Mesodermal cell (in vitro differentiated cells): ENCODE results near the gene ZNF608.

Experiments used
- H3K27ac ChIP-seq: 2 replicates; pipeline ENCODE4 v1.7.0; 2013; ENCODE audit warnings: mild to moderate bottlenecking, low read depth, low read length, moderate library complexity; ENCODE audit not compliant: severe bottlenecking
- H3K36me3 ChIP-seq: 2 replicates; pipeline ENCODE4 v1.7.1; 2013; ENCODE audit warnings: mild to moderate bottlenecking, low read length, moderate library complexity; ENCODE audit not compliant: control insufficient read depth, insufficient read depth
- H3K4me1 ChIP-seq: one replicate; pipeline ENCODE4 v1.7.1; 2013; ENCODE audit warnings: mild to moderate bottlenecking, low read length; ENCODE audit not compliant: insufficient read depth, control insufficient read depth, poor library complexity, severe bottlenecking
- H3K4me3 ChIP-seq: 2 replicates; pipeline ENCODE4 v1.7.0; 2013; ENCODE audit warnings: low read length, control low read depth, mild to moderate bottlenecking; ENCODE audit not compliant: insufficient read depth, poor library complexity, severe bottlenecking; ENCODE audit errors: extremely low read depth
- H3K9me3 ChIP-seq: 2 replicates; pipeline ENCODE4 v1.7.1; 2013; ENCODE audit warnings: mild to moderate bottlenecking, low read length, moderate library complexity; ENCODE audit not compliant: control insufficient read depth
- WGBS, 2 experiments: methylation state at CpG; one replicate each; pipeline ENCODE4 v1.1.5; 2013; ENCODE audit warnings: missing lambda C conversion rate in 2 of 2; ENCODE audit not compliant: insufficient coverage in 2 of 2; 5-methylcytosine and 5-hydroxymethylcytosine counted together

ZNF608 gene

DNA sequence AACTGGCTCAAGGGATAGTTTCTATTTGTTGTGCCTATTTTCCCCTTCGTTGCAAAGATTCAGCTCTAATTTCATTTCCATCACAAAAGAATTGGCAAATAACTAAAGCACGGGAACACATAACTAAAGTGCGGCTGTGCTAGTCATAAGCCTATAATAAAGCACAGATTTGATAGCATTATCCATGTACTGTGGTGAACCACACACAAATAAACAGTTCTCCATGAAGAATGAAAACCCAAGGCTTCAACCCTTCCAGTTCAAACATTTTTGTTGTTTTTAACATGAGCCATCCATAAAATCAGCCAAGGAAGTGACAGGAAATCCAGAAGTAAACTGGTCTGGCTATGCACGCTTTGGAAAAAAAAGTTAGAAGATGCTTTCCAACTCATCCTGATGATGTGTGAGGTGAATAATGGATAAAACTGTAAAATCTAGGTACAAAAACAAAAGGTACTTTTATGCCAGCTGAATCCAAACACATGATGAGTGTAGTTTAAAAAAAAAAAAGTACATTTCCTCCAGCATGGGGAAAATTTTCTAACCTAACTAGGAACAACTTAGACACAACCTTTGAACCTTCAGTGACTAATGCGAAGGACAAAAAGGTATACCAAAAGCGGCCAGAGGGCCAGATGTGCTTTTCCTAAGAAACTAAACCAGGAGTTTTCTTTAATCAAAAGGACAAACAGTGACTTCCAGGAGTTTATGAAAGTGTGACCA is 10.2 kb downstream of the ZNF608 start:
- Histone ChIP-seq H3K36me3 (peaks cover 6% of the 10 kb centered on the region), H3K27ac (peak overlapping the region; percentile 67), H3K4me3 (no peak overlapping the region), H3K4me1 (peaks cover 66% of the 10 kb centered on the region), H3K9me3 (peaks cover 4% of the 10 kb centered on the region)
- 68 to 71% methylated on average over 4 to 5 of the region's 6 CpGs for WGBS, 2 experiments

DNA sequence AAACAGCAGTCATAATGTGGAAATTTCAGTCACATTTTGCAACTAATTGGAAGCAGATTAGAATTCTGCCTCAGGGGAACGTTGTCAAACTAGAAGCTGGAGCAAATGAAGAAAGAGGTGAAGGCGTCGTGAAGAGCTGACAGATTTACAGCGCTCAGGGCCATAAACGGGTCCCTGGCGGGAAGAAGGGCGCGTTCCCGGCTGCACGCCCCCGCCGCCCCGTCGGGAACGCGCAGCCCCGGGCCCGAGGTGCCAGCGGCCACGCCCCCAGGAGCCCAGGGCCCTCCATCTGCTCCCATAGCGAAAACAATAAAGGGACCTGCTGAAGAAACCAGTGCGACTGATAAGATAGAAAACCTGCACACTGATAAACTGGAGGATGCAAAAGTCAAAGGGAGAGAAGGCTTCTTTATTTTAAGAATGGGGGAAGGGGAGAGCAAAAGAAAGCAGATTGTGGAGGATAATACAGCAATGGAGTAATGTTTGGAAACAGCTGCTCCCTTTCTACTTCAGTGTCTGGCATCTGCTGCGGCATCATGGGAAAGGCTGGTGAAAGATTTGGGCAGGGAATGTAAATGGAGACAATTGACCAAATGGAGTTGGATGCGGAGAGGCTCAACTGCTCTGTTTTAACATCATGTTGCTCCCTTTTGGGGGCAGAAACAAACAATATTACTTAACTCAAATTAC is 11.1 kb downstream of the ZNF608 start:
- Histone ChIP-seq H3K4me3 (no peak overlapping the region), H3K36me3 (no peaks in the 10 kb centered on the region), H3K27ac (peak overlapping the region; percentile 67), H3K9me3 (no peaks in the 10 kb centered on the region), H3K4me1 (peaks cover 72% of the 10 kb centered on the region)
- 4 to 6% methylated on average over 21 to 22 of the region's 24 CpGs for WGBS, 2 experiments

DNA sequence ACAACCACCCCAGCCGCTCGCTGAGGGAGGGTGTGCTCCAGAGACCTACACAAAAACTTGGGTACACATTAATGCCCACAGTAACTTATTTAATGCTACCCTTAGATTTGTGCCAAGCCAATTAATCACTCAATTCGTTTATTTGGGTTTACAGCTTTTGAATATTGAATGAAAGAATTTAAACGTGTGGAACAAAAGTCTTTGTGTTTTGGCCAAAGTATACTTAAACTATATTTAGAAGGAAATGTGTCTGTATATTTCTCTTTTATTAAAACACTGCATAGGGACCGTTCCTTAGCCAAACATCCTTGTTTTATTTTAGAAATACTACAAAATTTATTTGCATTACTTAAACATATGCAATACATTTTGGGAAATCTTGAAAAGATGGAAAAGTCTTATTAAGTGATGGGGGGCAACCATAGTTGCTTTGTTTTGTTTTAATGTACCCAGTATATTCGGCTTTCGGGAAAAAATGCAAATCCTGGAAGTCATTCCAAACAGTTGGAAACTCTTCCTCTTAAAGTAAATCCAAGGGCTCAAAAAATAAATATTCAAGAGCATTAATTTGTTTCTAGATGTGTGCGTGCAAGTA is 11.8 kb downstream of the ZNF608 start:
- WGBS, 2 experiments = 76 to 91% methylated on average over 3 to 5 of the region's 8 CpGs
- Histone ChIP-seq H3K9me3 (no peaks in the 10 kb centered on the region), H3K4me1 (peaks cover 72% of the 10 kb centered on the region), H3K36me3 (no peaks in the 10 kb centered on the region), H3K4me3 (no peak overlapping the region), H3K27ac (peak overlapping the region; percentile 67)

DNA sequence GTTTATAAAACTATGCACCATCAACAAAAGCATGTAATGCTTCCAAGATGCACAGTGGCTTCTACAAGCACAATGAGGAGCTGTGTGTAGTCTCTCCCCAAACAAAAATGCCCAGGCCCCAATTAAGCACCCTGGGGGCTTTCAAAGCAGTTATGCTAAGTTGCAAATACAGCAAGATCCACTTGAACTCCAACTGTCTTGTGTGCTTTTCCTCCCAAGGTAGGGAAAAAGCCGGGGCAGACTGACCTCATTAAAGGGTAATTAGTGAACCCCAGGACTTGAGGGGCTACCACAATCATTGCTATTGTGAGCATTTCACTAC is 13.1 kb downstream of the ZNF608 start:
- H3K4me3 ChIP-seq = no peak overlapping the region
- WGBS, 2 experiments = no CpG with 5 or more reads among the region's 1 CpG

DNA sequence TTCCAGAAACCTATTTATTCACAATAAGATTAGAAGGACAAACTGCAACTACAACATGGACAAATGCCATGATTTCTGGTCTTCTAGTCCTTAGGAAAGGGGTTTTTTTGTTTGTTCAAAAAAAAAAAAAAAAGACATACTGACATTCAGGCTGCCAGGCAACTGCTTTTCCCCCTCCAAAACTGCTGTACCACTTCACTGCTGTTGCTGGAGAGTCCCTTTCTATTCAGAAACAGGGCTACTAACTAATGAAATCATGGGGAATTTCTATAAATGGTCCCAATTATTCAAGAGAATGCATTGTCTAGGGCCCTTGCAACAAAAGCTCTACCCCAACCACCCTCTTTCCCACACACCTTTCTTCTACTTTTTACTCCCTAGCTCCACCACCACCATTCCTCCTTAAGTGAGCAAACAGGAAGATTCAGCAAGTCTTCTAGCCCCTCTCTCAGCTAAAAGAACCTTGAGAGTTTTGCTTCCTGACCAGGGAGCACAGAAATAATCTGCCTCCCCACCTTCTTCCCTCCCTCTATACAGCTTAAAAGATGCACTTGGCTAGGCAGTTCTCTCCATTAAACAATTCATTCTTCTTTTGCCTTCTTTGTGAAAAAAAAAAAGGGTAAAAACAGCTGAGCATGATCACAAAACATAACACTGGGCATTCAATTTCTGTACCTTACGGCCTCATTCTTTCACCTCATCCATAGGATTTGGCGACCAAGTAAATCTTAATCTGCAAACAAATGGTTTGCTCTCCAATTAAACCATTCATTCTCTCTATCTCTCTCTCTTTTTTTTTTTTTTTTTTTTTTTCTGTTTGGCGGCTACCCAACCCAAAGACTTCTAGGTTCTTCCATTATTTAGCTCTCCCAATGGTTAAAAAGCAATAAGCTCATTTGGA is 13.8 kb downstream of the ZNF608 start:
- Histone ChIP-seq H3K4me3 (no peak overlapping the region), H3K9me3 (no peaks in the 10 kb centered on the region), H3K36me3 (no peaks in the 10 kb centered on the region), H3K27ac (no peak overlapping the region), H3K4me1 (peaks cover 55% of the 10 kb centered on the region)
- WGBS, 2 experiments = 60 to 65% methylated on average over 2 of the region's 3 CpGs

More for the DNA sequence above, 13.1 kb downstream of the ZNF608 start:
- H3K4me1 ChIP-seq = peaks cover 61% of the 10 kb centered on the region
- no peaks in the 10 kb centered on the region for H3K36me3 ChIP-seq
- H3K27ac ChIP-seq = no peak overlapping the region
- no peaks in the 10 kb centered on the region for H3K9me3 ChIP-seq

DNA sequence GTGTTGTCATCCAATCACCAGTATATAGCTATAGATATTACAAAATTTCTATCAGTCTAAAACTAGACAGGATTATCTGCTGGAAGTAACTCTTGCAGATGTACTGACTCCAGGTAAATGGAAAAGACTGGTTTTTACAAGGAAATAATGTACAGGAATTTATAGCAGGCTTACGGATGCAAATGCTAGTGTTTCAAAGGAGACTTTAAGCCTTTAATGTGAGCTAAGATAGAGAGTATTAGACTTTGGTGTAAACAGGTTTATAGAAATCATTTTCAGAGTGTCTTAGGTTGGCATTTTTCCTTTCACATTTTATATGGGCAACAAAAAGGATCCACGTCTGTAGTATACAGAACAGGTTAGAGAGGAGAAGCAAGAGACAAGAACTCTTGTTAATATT is 16.1 kb downstream of the ZNF608 start:
- Histone ChIP-seq H3K36me3 (no peaks in the 10 kb centered on the region), H3K4me1 (peaks cover 32% of the 10 kb centered on the region), H3K27ac (no peak overlapping the region), H3K4me3 (no peak overlapping the region), H3K9me3 (no peaks in the 10 kb centered on the region)
- whole genome bisulfite sequencing, 2 experiments = 86 to 100% methylated on average over 1 of the region's 2 CpGs

DNA sequence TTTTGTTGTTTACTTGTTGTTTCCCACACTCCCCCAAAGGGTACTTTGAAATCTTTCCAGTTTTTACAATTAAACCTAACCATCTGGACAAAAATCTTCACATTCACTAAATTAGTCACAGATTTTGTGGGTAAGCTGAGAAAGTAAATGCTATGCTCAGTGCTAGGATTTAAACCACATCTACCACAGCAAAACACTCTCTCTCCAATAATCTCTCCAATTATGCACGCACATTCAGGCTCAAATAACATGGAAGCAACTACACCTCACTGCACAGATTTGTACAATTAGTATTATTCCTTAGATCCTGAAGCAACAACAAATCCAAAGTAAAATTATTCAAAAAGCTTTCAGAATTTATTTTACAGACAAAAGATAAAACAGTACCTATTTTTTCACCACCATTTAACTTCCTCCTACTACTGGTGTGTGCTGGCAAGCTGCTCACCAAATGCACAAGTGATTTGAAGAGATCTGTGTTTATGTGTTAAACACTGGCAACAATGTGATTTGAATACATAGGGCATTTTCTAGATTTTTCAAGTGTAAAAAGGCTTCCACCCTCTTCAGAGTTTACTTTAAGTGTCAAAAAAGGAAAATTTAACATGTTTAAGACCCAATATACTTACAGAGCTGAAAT is 16.6 kb downstream of the ZNF608 start:
- WGBS, 2 experiments = 100% methylated on average over 1 of the region's 1 CpG
- Histone ChIP-seq H3K36me3 (no peaks in the 10 kb centered on the region), H3K27ac (no peak overlapping the region), H3K4me1 (peaks cover 31% of the 10 kb centered on the region), H3K9me3 (no peaks in the 10 kb centered on the region), H3K4me3 (no peak overlapping the region)

DNA sequence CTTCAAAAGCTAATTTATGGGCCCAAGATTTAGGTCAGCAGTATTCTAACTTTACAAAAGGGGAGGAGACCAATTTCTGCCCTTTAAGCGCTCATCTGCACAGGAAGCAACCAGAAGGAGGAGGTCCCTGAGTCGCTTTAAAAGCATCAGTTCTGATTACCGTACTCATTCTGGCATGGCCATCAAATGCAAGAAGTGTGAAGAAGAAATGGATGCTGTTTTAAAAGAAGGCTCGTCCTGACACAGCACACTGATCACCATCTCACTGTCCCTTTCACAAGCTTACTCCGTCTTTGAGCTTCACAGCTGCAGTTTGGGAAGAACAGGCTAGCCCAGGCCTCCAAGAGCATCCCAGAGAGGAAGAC is 17.5 kb downstream of the ZNF608 start:
- 93 to 100% methylated on average over 1 to 2 of the region's 5 CpGs for WGBS, 2 experiments
- peaks cover 27% of the 10 kb centered on the region for H3K4me1 ChIP-seq
- no peak overlapping the region for H3K4me3 ChIP-seq
- no peaks in the 10 kb centered on the region for H3K9me3 ChIP-seq
- H3K27ac ChIP-seq = no peak overlapping the region
- no peaks in the 10 kb centered on the region for H3K36me3 ChIP-seq

DNA sequence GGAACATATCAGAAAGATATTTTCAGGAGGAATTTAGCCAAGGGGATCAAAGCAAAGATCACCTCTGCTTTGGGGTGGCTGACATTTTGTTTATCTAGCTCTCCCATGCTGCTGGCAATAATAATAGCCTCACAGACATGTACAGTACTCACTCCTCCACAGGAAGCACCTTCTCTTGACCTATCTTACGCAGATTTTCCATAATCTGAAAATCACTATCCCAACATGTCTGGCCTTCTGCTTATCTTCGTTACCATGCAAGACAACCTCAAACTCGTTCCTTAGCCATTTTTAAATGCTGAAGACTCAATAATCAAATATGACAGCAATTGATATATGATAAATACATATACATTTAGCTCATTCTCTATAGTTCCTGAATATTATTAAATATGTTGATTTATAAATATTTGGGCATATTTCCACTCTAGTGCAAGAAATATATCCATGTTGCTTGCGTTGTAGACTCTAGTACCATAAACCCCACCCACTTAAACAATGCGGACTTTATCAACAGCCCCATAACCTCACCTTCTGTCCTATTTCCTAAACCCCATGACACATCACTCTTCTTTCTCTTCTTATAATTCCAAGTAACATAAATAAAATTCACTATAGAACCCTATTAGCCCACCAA is 18.0 kb downstream of the ZNF608 start:
- H3K4me3 ChIP-seq = no peak overlapping the region
- 96 to 100% methylated on average over 3 to 4 of the region's 5 CpGs for WGBS, 2 experiments
- peaks cover 25% of the 10 kb centered on the region for H3K4me1 ChIP-seq
- no peaks in the 10 kb centered on the region for H3K36me3 ChIP-seq
- H3K9me3 ChIP-seq = no peaks in the 10 kb centered on the region
- no peak overlapping the region for H3K27ac ChIP-seq
